Endothelial cell of umbilical vein (primary cell): ENCODE measurements around the gene FYN. TPM values are rescaled to one million over a fixed set of nuclear protein-coding genes. Genes with fewer than 3 reads are reported as not detected.

Experiments used
- BruUV-seq: library from RNA; stranded (reverse); fragments of 400-500 nt; replicated peaks from 2 replicates; lab custom pipeline; 2021; lab: Mats Ljungman, UMichigan
- CTCF ChIA-PET: fragments of 300-600, 350-600 bp; sonication (Branson Sonifier 250); formaldehyde crosslinking; loops from one replicate; lab custom pipeline; 2021; ENCODE audit warnings: antibody characterized with exemption, inconsistent platforms; lab: Charles Lee
- POLR2A ChIA-PET: fragments of 300-600, 350-600 bp; sonication (Branson Sonifier 250); formaldehyde crosslinking; loops from one replicate; lab custom pipeline; 2021; ENCODE audit warnings: antibody characterized with exemption, inconsistent platforms; lab: Charles Lee
- DNase-seq: peaks from one replicate; pipeline ENCODE4 v3.0.0-alpha.2; 2011; ENCODE audit warnings: low read depth, low spot score
- FAIRE-seq: peaks from 2 replicates; lab custom pipeline; 2011; peaks lifted over from hg19 to GRCh38; lab: Jason Lieb, UNC
- H2AFZ ChIP-seq: 2 replicates; pipeline ENCODE4 v1.6.0; 2012; ENCODE audit warnings: low read depth, low read length, control low read depth, inconsistent platforms
- H3K27ac ChIP-seq: 2 replicates; pipeline ENCODE4 v1.5.1; 2011; ENCODE audit warnings: low read depth, mild to moderate bottlenecking, control low read depth, low read length, moderate library complexity; ENCODE audit not compliant: insufficient read depth
- H3K27me3 ChIP-seq, 2 experiments: 2 replicates each; pipeline versions ENCODE4 v1.6.0 to v1.6.1; 2011; ENCODE audit warnings: low read length in 2 of 2, mixed read lengths in 1 of 2; ENCODE audit not compliant: control insufficient read depth in 2 of 2, insufficient read depth in 2 of 2
- H3K36me3 ChIP-seq, 2 experiments: 2 replicates in 1 of 2; 3 replicates in 1 of 2; pipeline ENCODE4 v1.5.1; 2011; ENCODE audit warnings: low read length in 2 of 2, mild to moderate bottlenecking in 1 of 2, moderate library complexity in 1 of 2; ENCODE audit not compliant: control insufficient read depth in 2 of 2, insufficient read depth in 2 of 2; ENCODE audit errors: extremely low read depth in 1 of 2
- H3K4me1 ChIP-seq: 3 replicates; pipeline ENCODE4 v1.5.1; 2011; ENCODE audit warnings: mild to moderate bottlenecking, low read length; ENCODE audit not compliant: control insufficient read depth, insufficient read depth; ENCODE audit errors: extremely low read depth
- H3K4me2 ChIP-seq: 2 replicates; pipeline ENCODE4 v1.6.1; 2011; ENCODE audit warnings: low read length, control low read depth, mixed read lengths; ENCODE audit not compliant: insufficient read depth
- H3K4me3 ChIP-seq, 3 experiments: fragments of 200-600 bp in 1 of 3; sonication (generic), shearing (Covaris generic) in 1 of 3; replicated peaks in 1 of 3; 2 replicates each; pipeline ENCODE4 v1.5.1; 2011 to 2016; ENCODE audit warnings: control low read depth in 3 of 3, low read length in 3 of 3, mild to moderate bottlenecking in 2 of 3, inconsistent platforms in 1 of 3, low read depth in 1 of 3, moderate library complexity in 1 of 3; ENCODE audit not compliant: insufficient read depth in 1 of 3
- H3K79me2 ChIP-seq: 2 replicates; pipeline ENCODE4 v1.6.0; 2012; ENCODE audit warnings: low read length, inconsistent platforms; ENCODE audit not compliant: control insufficient read depth, insufficient read depth
- H3K9ac ChIP-seq: replicated peaks from 2 replicates; pipeline ENCODE3; 2011; ENCODE audit warnings: low read length, control low read depth; ENCODE audit not compliant: insufficient read depth; ENCODE audit errors: extremely low read depth
- H3K9me1 ChIP-seq: replicated peaks from 3 replicates; pipeline ENCODE4 v1.6.0; 2011; ENCODE audit warnings: mild to moderate bottlenecking, low read length; ENCODE audit not compliant: control insufficient read depth, insufficient read depth; ENCODE audit errors: extremely low read depth
- H3K9me3 ChIP-seq: replicated peaks from 2 replicates; pipeline ENCODE4 v1.5.1; 2012; ENCODE audit warnings: low read length, inconsistent platforms; ENCODE audit not compliant: control insufficient read depth, insufficient read depth
- H4K20me1 ChIP-seq: replicated peaks from 2 replicates; pipeline ENCODE3; 2011; ENCODE audit warnings: mild to moderate bottlenecking, low read length; ENCODE audit not compliant: control insufficient read depth, insufficient read depth; ENCODE audit errors: extremely low read depth
- EZH2 ChIP-seq: IDR thresholded peaks from 2 replicates; pipeline ENCODE4 v1.6.1; 2012; ENCODE audit warnings: borderline replicate concordance, low read depth, mild to moderate bottlenecking, moderate library complexity, low read length, inconsistent platforms; ENCODE audit not compliant: severe bottlenecking
- FOS ChIP-seq: IDR thresholded peaks from 2 replicates; pipeline ENCODE4 v1.6.1; 2011; ENCODE audit warnings: mild to moderate bottlenecking, low read length, moderate library complexity, borderline replicate concordance; ENCODE audit not compliant: insufficient read depth
- GATA2 ChIP-seq: IDR thresholded peaks from 2 replicates; pipeline ENCODE4 v1.7.0; 2011; ENCODE audit warnings: low read depth, mild to moderate bottlenecking, moderate library complexity, mixed read lengths, low read length; ENCODE audit not compliant: insufficient read length, insufficient read depth
- JUN ChIP-seq: IDR thresholded peaks from 2 replicates; pipeline ENCODE4 v1.6.1; 2011; ENCODE audit warnings: borderline replicate concordance, low read depth; ENCODE audit not compliant: insufficient read length, insufficient read depth
- MYC ChIP-seq: IDR thresholded peaks from one replicate; pipeline ENCODE4 v1.6.1; 2011; ENCODE audit warnings: mild to moderate bottlenecking, low read depth, low read length
- POLR2A ChIP-seq: IDR thresholded peaks from 2 replicates; pipeline ENCODE4 v1.6.1; 2012; ENCODE audit warnings: low read depth, mild to moderate bottlenecking, control low read depth, low read length
- POLR2AphosphoS5 ChIP-seq: IDR thresholded peaks from 2 replicates; pipeline ENCODE4 v1.6.1; 2012; ENCODE audit warnings: low read depth, mild to moderate bottlenecking, control low read depth, low read length, moderate library complexity; ENCODE audit not compliant: insufficient read depth
- dilution Hi-C: fragments of 300-500 bp; cut with MboI; formaldehyde crosslinking; loops from one replicate; pipeline ENCODE4 v1.15.0; 2019; ENCODE audit warnings: low sequenced_read_pairs; ENCODE audit not compliant: extremely low pct_ligation_motif_present
- intact Hi-C: fragments of 100-400 bp; cut with micrococcal nuclease; formaldehyde crosslinking; loops from one replicate; pipeline ENCODE4 v1.10.0; 2022
- polyA plus RNA-seq, 4 experiments: library from polyadenylated mRNA; depleted of rRNA in 3 of 4; stranded (reverse) in 3 of 4; unstranded in 1 of 4; fragments of >200 nt; gene quantifications; 2 replicates each; pipeline versions ENCODE4 v1.2.1 to v1.2.3, GENCODE V29; 2011 to 2012; ENCODE audit warnings: missing spikeins in 1 of 4
- total RNA-seq: library from RNA; stranded (reverse); gene quantifications from 2 replicates; pipeline ENCODE4 v1.2.3, GENCODE V29; 2021
- TF ChIP-seq, protein P1 (sequence below): IDR thresholded peaks from 2 replicates; pipeline ENCODE4 v1.6.1; 2011; ENCODE audit not compliant: insufficient read depth, insufficient read length
- TF ChIP-seq, protein P2 (sequence below), 2 donors: IDR thresholded peaks; 1 replicate in 1 of 2; 2 replicates in 1 of 2; pipeline ENCODE4 v1.5.1; 2011; ENCODE audit warnings: low read length in 2 of 2, mild to moderate bottlenecking in 2 of 2, moderate library complexity in 2 of 2, control low read depth in 1 of 2, inconsistent platforms in 1 of 2, low read depth in 1 of 2; ENCODE audit not compliant: insufficient read depth in 1 of 2; ENCODE audit errors: extremely low read depth in 1 of 2

Gene FYN
- total and polyA plus RNA-seq, 2 donors (not counting 3 experiments of a cell fraction or from before 2014, with no cell fraction given), result 69.0 to 143 TPM

DNA sequence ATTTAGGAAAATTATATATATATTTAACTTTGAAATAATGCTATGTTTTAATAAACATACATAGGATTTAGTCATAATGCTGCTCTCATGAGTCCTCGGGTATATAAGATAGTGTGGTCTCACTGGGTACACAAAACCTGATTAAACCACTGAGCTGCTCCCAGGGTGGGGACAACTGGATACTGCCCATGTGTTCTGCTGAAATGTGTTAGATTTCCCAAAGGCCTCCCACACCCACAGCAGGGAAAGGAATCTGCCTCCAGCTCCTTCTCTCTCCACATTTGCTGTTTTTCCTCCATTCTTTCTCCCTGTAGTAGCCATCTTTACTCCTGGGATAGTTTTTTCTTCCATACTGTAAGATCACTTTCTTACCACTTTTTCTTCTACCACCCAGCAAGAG lies 198.4 kb downstream of the FYN start:
- H3K36me3 ChIP-seq, result peaks cover 9 to 17% of the 10 kb centered on the region in 2 experiments
- H4K20me1 ChIP-seq, result no peaks in the 10 kb centered on the region
- DNase-seq (no peak), FAIRE-seq (no peak)
- ChIA-PET POLR2A (no interaction called here), CTCF (interaction anchor here (1.4 kb wide), 1 partner anchor 16 kb away, joined by 3 read pairs; no protein-coding TSS in a partner anchor)
- no peaks in the 10 kb centered on the region for H3K27me3 ChIP-seq
- no peak overlapping the region for H3K9ac ChIP-seq
- dilution Hi-C loops (no loop called here), intact Hi-C loops (no loop called here)
- no peak overlapping the region for H3K27ac ChIP-seq
- no peaks in the 10 kb centered on the region for H3K79me2 ChIP-seq
- TF ChIP-seq GATA2, result no peak
- no peak for TF ChIP-seq FOS
- TF ChIP-seq EZH2, result no peak
- no peak for TF ChIP-seq POLR2AphosphoS5
- TF ChIP-seq POLR2A, result no peak
- no peak for TF ChIP-seq JUN
- TF ChIP-seq MYC, result no peak
- TF ChIP-seq, protein P1, sequence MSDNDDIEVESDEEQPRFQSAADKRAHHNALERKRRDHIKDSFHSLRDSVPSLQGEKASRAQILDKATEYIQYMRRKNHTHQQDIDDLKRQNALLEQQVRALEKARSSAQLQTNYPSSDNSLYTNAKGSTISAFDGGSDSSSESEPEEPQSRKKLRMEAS, result no peak
- TF ChIP-seq, protein P2, sequence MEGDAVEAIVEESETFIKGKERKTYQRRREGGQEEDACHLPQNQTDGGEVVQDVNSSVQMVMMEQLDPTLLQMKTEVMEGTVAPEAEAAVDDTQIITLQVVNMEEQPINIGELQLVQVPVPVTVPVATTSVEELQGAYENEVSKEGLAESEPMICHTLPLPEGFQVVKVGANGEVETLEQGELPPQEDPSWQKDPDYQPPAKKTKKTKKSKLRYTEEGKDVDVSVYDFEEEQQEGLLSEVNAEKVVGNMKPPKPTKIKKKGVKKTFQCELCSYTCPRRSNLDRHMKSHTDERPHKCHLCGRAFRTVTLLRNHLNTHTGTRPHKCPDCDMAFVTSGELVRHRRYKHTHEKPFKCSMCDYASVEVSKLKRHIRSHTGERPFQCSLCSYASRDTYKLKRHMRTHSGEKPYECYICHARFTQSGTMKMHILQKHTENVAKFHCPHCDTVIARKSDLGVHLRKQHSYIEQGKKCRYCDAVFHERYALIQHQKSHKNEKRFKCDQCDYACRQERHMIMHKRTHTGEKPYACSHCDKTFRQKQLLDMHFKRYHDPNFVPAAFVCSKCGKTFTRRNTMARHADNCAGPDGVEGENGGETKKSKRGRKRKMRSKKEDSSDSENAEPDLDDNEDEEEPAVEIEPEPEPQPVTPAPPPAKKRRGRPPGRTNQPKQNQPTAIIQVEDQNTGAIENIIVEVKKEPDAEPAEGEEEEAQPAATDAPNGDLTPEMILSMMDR (IDR thresholded peaks at IDR 0.05; ENCODE audit: extremely low read depth in 1 of 2, insufficient read depth in 1 of 2, low read depth in 1 of 2, low read length in 2 of 2), result no peak
- no peak overlapping the region for H3K4me2 ChIP-seq
- no peaks in the 10 kb centered on the region for H3K9me3 ChIP-seq
- H2AFZ ChIP-seq, result no peak overlapping the region
- H3K4me3 ChIP-seq, result no peak overlapping the region
- H3K9me1 ChIP-seq, result no peaks in the 10 kb centered on the region
- H3K4me1 ChIP-seq, result no peaks in the 10 kb centered on the region
- BruUV-seq, result no TSS peak
